NOMO-1 (cell line): ENCODE results near the gene C11orf16.
"Not testable (repeated sequence)": the region's sequence is repeated elsewhere in the genome, so short reads cannot be mapped to it uniquely, and the experiment has no call there.

Source experiments
- DNase-seq, 2 experiments: peaks; one replicate each; lab custom pipeline; 2025; ENCODE audit not compliant: unreplicated experiment in 2 of 2; lab: John Stamatoyannopoulos, UW

Gene C11orf16

GRCh38 chr11:8937659-8938058, 4.9 kb upstream of the C11orf16 start:
- DNase-seq, result no peak

DNA sequence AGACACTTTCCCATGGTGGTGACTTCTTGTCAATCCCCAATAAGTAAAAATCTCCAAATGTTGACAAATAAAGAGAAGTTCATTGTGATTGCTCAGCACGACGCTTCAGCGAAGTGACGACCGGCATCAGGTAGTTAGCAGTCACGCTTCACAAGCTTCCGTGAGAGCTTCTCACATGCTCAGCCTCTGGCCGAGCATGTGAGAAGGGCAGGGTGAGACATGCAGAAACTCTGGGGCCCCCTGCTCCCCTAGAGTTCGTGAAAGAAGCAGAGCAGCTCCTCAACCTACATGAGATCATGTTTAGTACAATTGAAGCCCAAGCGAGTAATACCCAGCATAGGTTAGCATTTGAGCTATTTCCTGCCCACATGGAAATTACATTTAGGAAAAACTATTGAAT, 4.4 kb upstream of the C11orf16 start:
- DNase-seq, result no peak

DNA sequence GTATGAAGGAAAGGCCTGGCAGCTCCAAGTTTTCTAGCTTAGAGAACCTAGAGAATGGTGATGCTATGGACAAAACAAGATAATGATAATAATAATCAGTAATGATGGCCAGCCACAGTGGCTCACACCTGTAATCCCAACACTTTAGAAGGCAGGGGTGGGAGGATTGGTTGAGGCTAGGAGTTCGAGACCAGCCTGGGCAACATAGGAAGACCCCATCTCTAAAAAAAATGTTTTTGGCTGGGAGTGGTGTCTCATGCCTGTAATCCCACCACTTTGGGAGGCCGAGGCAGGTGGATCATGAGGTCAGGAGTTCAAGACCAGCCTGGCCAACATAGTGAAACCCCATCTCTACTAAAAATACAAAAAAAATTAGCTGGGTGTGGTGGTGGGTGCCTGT, 3.0 kb upstream of the C11orf16 start:
- DNase-seq, result not testable (repeated sequence)

DNA sequence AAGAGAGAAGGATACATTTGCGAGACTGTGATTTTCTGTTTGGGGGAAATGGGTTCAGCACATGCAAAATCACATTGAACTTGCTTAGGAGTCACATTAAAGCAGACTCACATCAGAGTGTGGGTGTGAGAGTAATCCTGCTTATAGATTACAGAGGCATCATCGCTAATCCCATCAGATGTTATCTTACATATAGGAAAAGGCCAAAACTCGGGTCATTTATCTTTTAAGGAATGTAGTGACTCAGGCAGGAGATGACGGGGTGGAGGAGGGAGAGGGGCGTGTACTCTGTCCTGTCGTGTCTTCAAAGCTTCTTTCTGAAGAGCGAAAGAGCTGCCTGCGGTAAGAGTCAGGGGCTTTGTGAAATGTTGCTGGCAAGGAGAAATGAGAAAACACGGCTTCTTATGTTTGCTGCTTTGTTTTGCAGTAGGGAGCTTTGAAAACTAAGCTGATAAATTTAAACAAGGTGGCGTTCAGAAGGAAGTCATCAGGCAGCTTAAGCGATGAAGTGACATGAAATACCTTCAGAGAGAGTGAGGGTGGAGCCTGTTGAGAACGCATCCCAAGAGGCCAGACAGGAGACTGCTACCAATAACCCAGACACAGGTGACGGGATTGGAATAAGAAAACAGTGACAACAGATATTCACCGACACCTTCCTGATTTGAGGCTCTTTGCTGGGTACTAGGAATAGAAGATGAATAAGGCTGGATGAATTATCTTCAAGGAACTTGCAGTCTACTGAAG, 2.2 kb upstream of the C11orf16 start:
- no peak for DNase-seq

- DNase-seq, result no peak
Observed at GRCh38 chr11:8933931-8934330, 1.2 kb upstream of the C11orf16 start.

- no peak for DNase-seq
Observed at GRCh38 chr11:8930456-8931175, 2.1 kb downstream of the C11orf16 start.

GRCh38 chr11:8928981-8929615, 3.6 kb downstream of the C11orf16 start:
- DNase-seq, result no peak

DNA sequence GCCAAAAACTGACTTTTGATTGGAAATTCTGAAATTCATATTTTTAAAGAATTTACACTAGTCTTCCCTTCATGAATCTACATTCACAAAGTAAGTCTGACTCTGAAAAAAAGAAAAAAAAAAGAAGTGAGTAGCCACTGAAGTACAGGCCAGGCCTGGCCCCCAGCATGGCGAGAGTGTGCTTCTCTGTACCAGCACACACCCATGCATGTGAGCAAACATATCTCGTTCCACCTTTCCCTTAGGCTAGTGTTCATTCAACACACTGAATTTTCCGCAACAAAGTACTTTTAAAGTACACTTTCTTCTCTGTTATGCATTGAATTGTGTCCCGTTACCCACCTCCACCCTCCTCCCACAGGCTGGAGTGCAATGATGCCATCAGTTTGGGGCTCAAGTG, 4.5 kb downstream of the C11orf16 start:
- DNase-seq, result no peak

- no peak for DNase-seq
Observed at GRCh38 chr11:8927233-8927632, 5.5 kb downstream of the C11orf16 start.

DNA sequence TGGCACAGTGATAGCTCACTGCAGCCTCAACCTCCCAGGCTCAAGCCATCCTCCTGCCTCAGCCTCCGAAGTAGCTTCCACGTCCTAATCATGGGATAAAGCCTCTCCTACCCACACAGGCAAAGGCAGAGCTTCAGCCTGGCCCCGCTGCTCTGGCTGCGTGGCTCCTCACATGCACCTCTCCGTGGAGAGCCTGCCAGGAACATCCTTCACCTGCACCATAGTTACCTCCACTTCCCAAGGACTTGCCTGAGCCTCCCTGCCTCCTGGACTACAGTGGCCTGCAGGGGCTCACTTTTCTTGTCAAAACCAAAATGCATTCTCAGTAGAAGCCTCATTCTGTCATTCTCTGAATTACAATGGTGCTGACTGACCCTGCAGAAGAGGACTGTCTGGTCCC, 6.5 kb downstream of the C11orf16 start:
- no peak for DNase-seq

DNA sequence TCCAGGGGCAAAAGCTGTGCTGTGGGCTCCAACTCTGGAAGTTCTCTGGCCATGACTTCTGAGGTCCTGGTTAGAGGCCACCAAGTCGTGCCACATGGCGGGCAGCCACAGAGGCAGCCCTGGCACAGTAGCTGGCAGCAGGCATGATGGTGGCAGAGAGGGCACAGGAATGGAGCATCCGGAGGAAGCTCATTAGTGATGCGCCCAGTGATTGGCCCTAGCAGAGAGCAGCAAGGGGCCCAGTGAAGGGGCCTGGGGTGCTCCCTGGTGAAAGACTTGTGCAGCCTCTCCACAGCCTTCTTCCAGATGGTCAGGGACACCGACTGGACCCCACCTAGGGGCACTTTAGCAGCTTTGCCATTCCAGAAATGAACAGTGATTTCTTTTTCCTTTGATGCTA, 7.0 kb downstream of the C11orf16 start:
- DNase-seq, result no peak

DNA sequence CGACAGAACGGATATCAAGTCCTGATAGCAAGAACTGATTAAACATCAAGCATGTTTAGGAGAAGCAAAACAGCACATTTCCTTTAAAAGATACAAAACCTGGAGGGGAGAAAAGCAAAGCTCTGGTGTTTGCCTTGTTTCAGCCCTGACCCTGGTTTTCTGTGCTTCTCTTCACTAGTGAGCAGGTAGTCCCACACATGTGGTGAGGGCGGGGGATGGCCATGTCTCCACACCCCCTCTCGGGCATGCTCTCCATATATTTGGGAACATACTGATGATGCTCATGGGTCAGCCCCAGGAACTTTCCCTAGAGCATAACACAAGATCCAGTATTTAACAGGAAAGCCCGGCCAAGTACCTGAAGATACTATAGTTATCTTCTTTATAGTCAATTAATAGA, 10.1 kb downstream of the C11orf16 start:
- no peak for DNase-seq

- DNase-seq, result no peak
Observed at GRCh38 chr11:8917157-8917825, 15.5 kb downstream of the C11orf16 start.

DNA sequence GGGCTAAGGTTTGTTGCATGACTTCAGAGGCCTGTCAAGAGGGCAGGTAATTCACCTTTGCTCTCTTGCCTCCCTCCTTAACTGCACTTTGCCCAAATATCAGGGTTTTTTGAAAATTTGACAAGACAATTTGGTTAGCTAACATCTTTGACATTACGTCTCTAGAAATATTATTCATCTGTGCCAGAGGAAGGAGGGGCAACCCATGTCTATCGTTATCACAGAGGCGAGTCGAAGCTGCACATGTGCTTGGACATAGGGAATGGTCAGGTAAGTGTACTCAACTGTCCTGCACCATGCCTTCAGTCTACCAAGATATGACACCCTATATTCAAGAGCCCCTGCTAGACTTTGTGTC, 18.1 kb downstream of the C11orf16 start:
- DNase-seq, result no peak

- peak; percentile 23 to 35 for DNase-seq
Observed at GRCh38 chr11:8913961-8914660, 18.6 kb downstream of the C11orf16 start.

GRCh38 chr11:8911029-8911823, 21.5 kb downstream of the C11orf16 start, which contains the start of gene AKIP1:
Gene AKIP1 (plus strand): TSS chr11:8911189. CDS start chr11:8911450, 261 bp downstream.
- peak; percentile 75 to 86 for DNase-seq

DNA sequence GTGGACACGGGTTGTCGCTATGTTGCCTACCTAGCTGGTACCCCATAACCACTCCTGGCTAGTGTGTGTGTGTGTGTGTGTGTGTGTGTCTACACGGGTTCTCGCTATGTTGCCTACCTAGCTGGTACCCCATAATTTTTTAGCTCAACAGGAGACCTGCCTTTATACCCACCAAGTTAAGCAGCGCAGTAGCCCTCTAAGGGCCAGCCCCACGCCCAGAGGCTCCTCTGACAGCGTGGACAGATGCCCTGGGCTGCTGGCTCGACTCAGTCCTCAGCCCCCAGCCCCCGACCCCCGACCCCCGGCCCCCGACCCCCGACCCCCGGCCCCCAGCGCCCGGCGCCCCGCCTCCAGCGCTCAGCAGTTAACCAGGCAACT, 22.1 kb downstream of the C11orf16 start:
- DNase-seq, result no peak

GRCh38 chr11:8908099-8908498, 24.6 kb downstream of the C11orf16 start:
- DNase-seq, result peak in 1 of 2 experiments; percentile 9

- DNase-seq, result no peak
Observed at GRCh38 chr11:8907116-8907515, 25.6 kb downstream of the C11orf16 start.
